Kidney (tissue), 14 donors: ENCODE measurements around the gene URB1. TPM values are rescaled to one million over a fixed set of nuclear protein-coding genes. Genes with fewer than 3 reads are reported as not detected.

Source experiments
- DNase-seq, 5 donors: peaks; one replicate each; pipeline ENCODE4 v3.0.0-alpha.2; 2013 to 2020
- FAIRE-seq: peaks from 2 replicates; lab custom pipeline; 2012; peaks lifted over from hg19 to GRCh38; lab: Jason Lieb, UNC
- H3K27ac ChIP-seq, 2 donors: one replicate each; pipeline ENCODE4 v1.7.0; 2013; ENCODE audit warnings: low read depth in 2 of 2, low read length in 2 of 2, inconsistent platforms in 1 of 2
- H3K27me3 ChIP-seq: one replicate; pipeline ENCODE4 v1.7.1; 2013; ENCODE audit warnings: low read length, inconsistent platforms; ENCODE audit not compliant: control insufficient read depth, insufficient read depth
- H3K36me3 ChIP-seq, 3 donors: one replicate each; pipeline versions ENCODE4 v1.7.0 to v1.7.1; 2013; ENCODE audit warnings: low read length in 3 of 3, control low read depth in 1 of 3, inconsistent platforms in 1 of 3; ENCODE audit not compliant: insufficient read depth in 3 of 3, control insufficient read depth in 2 of 3
- H3K4me1 ChIP-seq, 3 donors: one replicate each; pipeline versions ENCODE4 v1.7.0 to v1.7.1; 2013; ENCODE audit warnings: low read length in 3 of 3, inconsistent platforms in 1 of 3, low read depth in 1 of 3; ENCODE audit not compliant: control insufficient read depth in 2 of 3, insufficient read depth in 2 of 3
- H3K4me3 ChIP-seq, 3 donors: one replicate each; pipeline versions ENCODE4 v1.7.0 to v1.8.1; 2013; ENCODE audit warnings: low read length in 3 of 3, control low read depth in 1 of 3, inconsistent platforms in 1 of 3
- H3K9ac ChIP-seq, 3 donors: one replicate each; pipeline versions ENCODE4 v1.7.0 to v1.7.1; 2013; ENCODE audit warnings: low read length in 3 of 3, control low read depth in 1 of 3, inconsistent platforms in 1 of 3
- H3K9me3 ChIP-seq, 3 donors: one replicate each; pipeline versions ENCODE4 v1.7.0 to v1.7.1; 2013; ENCODE audit warnings: low read length in 3 of 3, control low read depth in 1 of 3, inconsistent platforms in 1 of 3; ENCODE audit not compliant: control insufficient read depth in 2 of 3, insufficient read depth in 1 of 3
- CTCF ChIP-seq: IDR thresholded peaks from 3 replicates; pipeline ENCODE4 v1.5.1; 2012; ENCODE audit warnings: mild to moderate bottlenecking, moderate library complexity, borderline replicate concordance; ENCODE audit not compliant: insufficient read depth; ENCODE audit errors: extremely low read depth
- intact Hi-C: fragments of 100-400 bp; cut with DNase I; formaldehyde crosslinking; loops from one replicate; pipeline ENCODE4 v1.11.1; 2022
- polyA plus RNA-seq: library from polyadenylated mRNA; stranded (reverse); fragments of 350-450 nt; fragmentation: Illumina TruSeq; extraction: RNeasy Lipid Tissue Mini Kit (QIAGEN cat#74804); gene quantifications from one replicate; pipeline ENCODE4 v1.2.3, GENCODE V29; 2014; ENCODE audit warnings: low read depth, low replicate concordance; ENCODE audit not compliant: insufficient read depth
- total RNA-seq: library from RNA; stranded (reverse); fragmentation: NEBNext Ultra II Directional; extraction: Animal tissue kit (Norgen Biotek cat#: 25700); gene quantifications from one replicate; pipeline ENCODE4 v1.2.1, GENCODE V29; 2021
- donor health status: control.
- donor health status: control.
- donor health status: control.
- donor health status: control.
- donor health status: control.
- donor health status: DM: yes; HTN: yes; CAD: no.
- donor health status: Normal renal cell carcinoma (clear cell type).

Gene URB1
- total and polyA plus RNA-seq, 2 donors from 2014 or later = 1.7 to 15.0 TPM

DNA sequence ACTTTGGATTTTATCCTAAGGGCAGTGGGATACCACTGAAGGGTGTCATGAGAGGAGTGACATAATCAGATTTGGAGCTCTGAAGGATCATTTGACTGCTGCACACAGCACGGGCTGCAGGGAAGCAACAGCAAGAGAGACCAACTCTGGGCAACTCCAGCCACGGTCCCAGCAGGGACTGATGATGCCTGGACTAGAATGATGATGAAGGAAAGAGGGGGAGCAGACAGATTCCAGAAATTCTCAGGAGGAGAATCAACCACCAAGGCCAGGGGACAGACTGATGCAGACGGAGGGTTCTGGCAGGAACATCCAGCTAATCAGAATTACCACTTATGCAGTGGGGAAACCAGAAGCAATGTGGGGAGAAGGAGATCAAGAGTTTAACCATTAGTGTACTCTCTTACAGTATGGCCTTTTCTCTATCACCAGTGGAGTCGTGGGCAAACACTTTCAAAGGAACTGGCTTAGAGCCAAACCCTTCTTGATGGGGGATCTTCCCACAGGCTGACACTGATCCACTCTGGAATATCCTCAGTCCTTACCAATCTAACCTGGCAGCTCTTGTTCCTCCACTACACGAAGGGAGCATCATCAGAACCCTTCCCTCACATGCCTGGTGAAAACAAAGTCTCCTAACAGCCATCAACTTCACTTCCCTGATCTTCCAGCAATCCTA, 3.3 kb downstream of the URB1 start:
- intact Hi-C loops = no loop called here
- Histone ChIP-seq H3K27me3 (no peaks in the 10 kb centered on the region), H3K27ac (no peak overlapping the region), H3K36me3 (no peaks in the 10 kb centered on the region), H3K9ac (no peak overlapping the region), H3K4me3 (no peak overlapping the region), H3K9me3 (no peaks in the 10 kb centered on the region), H3K4me1 (peaks cover 4 to 8% (median 6%) of the 10 kb centered on the region in 3 donors)
- no peak for DNase-seq
- no peak for FAIRE-seq
- TF ChIP-seq CTCF = no peak

GRCh38 chr21:32388306-32388705, 4.5 kb downstream of the URB1 start:
- H3K4me3 ChIP-seq = no peak overlapping the region
- H3K36me3 ChIP-seq = peaks cover 4 to 11% (median 11%) of the 10 kb centered on the region in 3 donors
- FAIRE-seq = no peak
- no peak for TF ChIP-seq CTCF
- peaks cover 4 to 6% (median 5%) of the 10 kb centered on the region in 3 donors for H3K4me1 ChIP-seq
- no peak for DNase-seq
- H3K9ac ChIP-seq = no peak overlapping the region
- no peaks in the 10 kb centered on the region for H3K27me3 ChIP-seq
- no peak overlapping the region for H3K27ac ChIP-seq
- intact Hi-C loops = no loop called here
- H3K9me3 ChIP-seq = no peaks in the 10 kb centered on the region

- intact Hi-C loops = no loop called here
- H3K27ac ChIP-seq = no peak overlapping the region
Observed at GRCh38 chr21:32387151-32387550, 5.7 kb downstream of the URB1 start.

More at GRCh38 chr21:32387151-32387550, 5.7 kb downstream of the URB1 start:
- no peak overlapping the region for H3K9ac ChIP-seq
- peaks cover 3 to 4% (median 3%) of the 10 kb centered on the region in 3 donors for H3K4me1 ChIP-seq
- FAIRE-seq = no peak
- no peaks in the 10 kb centered on the region for H3K9me3 ChIP-seq
- no peaks in the 10 kb centered on the region for H3K27me3 ChIP-seq
- peaks cover 4 to 22% (median 14%) of the 10 kb centered on the region in 3 donors for H3K36me3 ChIP-seq
- no peak for TF ChIP-seq CTCF
- no peak for DNase-seq
- no peak overlapping the region for H3K4me3 ChIP-seq
